ENCODE data around the gene FAM117B. TPM values are rescaled to one million over a fixed set of nuclear protein-coding genes. Genes with fewer than 3 reads are reported as not detected.

Gene FAM117B
- polyA plus RNA-seq, 1 experiment, result 2.2 TPM

GRCh38 chr2:202652119-202652518 lies 17.4 kb downstream of the FAM117B start:
- peaks cover 3% of the 10 kb centered on the region for H3K27me3 ChIP-seq (ENCODE audit: control insufficient read depth, insufficient read depth, low read length)
- ChIA-PET POLR2A (no interaction called here), CTCF (no interaction called here)
- TF ChIP-seq CTCF (IDR thresholded peaks at IDR 0.05; ENCODE audit: low read depth, low read length), result no peak
- no peak for DNase-seq (ENCODE audit: low read depth, low spot score)
- no peak overlapping the region for H3K4me3 ChIP-seq (ENCODE audit: low read depth, low read length)
- H3K27ac ChIP-seq (ENCODE audit: low read depth, low read length), result no peak overlapping the region
- no peaks in the 10 kb centered on the region for H3K9me3 ChIP-seq (ENCODE audit: control insufficient read depth, insufficient read depth, low read length)

- Histone ChIP-seq H3K27ac (ENCODE audit: low read depth, low read length) (no peak overlapping the region), H3K4me3 (ENCODE audit: low read depth, low read length) (no peak overlapping the region), H3K9me3 (ENCODE audit: control insufficient read depth, insufficient read depth, low read length) (no peaks in the 10 kb centered on the region), H3K27me3 (ENCODE audit: control insufficient read depth, insufficient read depth, low read length) (no peaks in the 10 kb centered on the region)
- ChIA-PET CTCF (no interaction called here), POLR2A (no interaction called here)
- TF ChIP-seq CTCF (IDR thresholded peaks at IDR 0.05; ENCODE audit: low read depth, low read length), result no peak
- no peak for DNase-seq (ENCODE audit: low read depth, low spot score)
Measured at GRCh38 chr2:202653890-202654289, 19.1 kb downstream of the FAM117B start.

GRCh38 chr2:202657876-202658275 lies 23.1 kb downstream of the FAM117B start:
- no peak for DNase-seq (ENCODE audit: low read depth, low spot score)
- Histone ChIP-seq H3K4me3 (ENCODE audit: low read depth, low read length) (no peak overlapping the region), H3K27ac (ENCODE audit: low read depth, low read length) (no peak overlapping the region), H3K9me3 (ENCODE audit: control insufficient read depth, insufficient read depth, low read length) (no peaks in the 10 kb centered on the region), H3K27me3 (ENCODE audit: control insufficient read depth, insufficient read depth, low read length) (no peaks in the 10 kb centered on the region)
- TF ChIP-seq CTCF (IDR thresholded peaks at IDR 0.05; ENCODE audit: low read depth, low read length), result no peak
- ChIA-PET CTCF (no interaction called here), POLR2A (no interaction called here)

GRCh38 chr2:202660796-202661195 lies 26.0 kb downstream of the FAM117B start:
- Histone ChIP-seq H3K4me3 (ENCODE audit: low read depth, low read length) (no peak overlapping the region), H3K9me3 (ENCODE audit: control insufficient read depth, insufficient read depth, low read length) (no peaks in the 10 kb centered on the region), H3K27me3 (ENCODE audit: control insufficient read depth, insufficient read depth, low read length) (no peaks in the 10 kb centered on the region), H3K27ac (ENCODE audit: low read depth, low read length) (no peak overlapping the region)
- TF ChIP-seq CTCF (IDR thresholded peaks at IDR 0.05; ENCODE audit: low read depth, low read length), result no peak
- DNase-seq (ENCODE audit: low read depth, low spot score), result no peak
- ChIA-PET POLR2A (no interaction called here), CTCF (interaction anchor here (1.1 kb wide), 1 partner anchor 72 kb away, joined by 3 read pairs; no protein-coding TSS in a partner anchor)

- CTCF ChIA-PET, result no interaction called here
- no peaks in the 10 kb centered on the region for H3K27me3 ChIP-seq (ENCODE audit: control insufficient read depth, insufficient read depth, low read length)
- no peak for TF ChIP-seq CTCF (IDR thresholded peaks at IDR 0.05; ENCODE audit: low read depth, low read length)
- no peak overlapping the region for H3K4me3 ChIP-seq (ENCODE audit: low read depth, low read length)
- POLR2A ChIA-PET, result no interaction called here
- H3K27ac ChIP-seq (ENCODE audit: low read depth, low read length), result no peak overlapping the region
- no peak for DNase-seq (ENCODE audit: low read depth, low spot score)
- H3K9me3 ChIP-seq (ENCODE audit: control insufficient read depth, insufficient read depth, low read length), result no peaks in the 10 kb centered on the region
Measured at GRCh38 chr2:202669841-202670240, 35.1 kb downstream of the FAM117B start.
